SK-N-SH treated with all-trans-retinoic acid at 6 μM for 48 hours (cell line): ENCODE measurements around the gene HSD17B14.

Experiments used
- ARNTL ChIP-seq: fragments of 450-650 bp; formaldehyde crosslinking; IDR thresholded peaks from 2 replicates; pipeline ENCODE4 v1.5.0; 2020; ENCODE audit warnings: low read depth, mild to moderate bottlenecking, moderate library complexity, borderline replicate concordance
- ZFP30 ChIP-seq: fragments of 450-650 bp; formaldehyde crosslinking; IDR thresholded peaks from 2 replicates; pipeline ENCODE4 v1.5.0; 2022; ENCODE audit warnings: mild to moderate bottlenecking, moderate library complexity
- TF ChIP-seq, protein P1 (sequence below): fragments of 250-450 bp; sonication (Bioruptor Pico); IDR thresholded peaks from 2 replicates; pipeline ENCODE4 v1.8.0; 2021; ENCODE audit warnings: low read depth, mild to moderate bottlenecking, moderate library complexity, borderline replicate concordance
- TF ChIP-seq, protein P2 (sequence below): fragments of 250-450 bp; sonication (Bioruptor Pico); IDR thresholded peaks from 2 replicates; pipeline ENCODE4 v1.8.0; 2020; ENCODE audit warnings: mild to moderate bottlenecking, moderate library complexity, borderline replicate concordance

DNA sequence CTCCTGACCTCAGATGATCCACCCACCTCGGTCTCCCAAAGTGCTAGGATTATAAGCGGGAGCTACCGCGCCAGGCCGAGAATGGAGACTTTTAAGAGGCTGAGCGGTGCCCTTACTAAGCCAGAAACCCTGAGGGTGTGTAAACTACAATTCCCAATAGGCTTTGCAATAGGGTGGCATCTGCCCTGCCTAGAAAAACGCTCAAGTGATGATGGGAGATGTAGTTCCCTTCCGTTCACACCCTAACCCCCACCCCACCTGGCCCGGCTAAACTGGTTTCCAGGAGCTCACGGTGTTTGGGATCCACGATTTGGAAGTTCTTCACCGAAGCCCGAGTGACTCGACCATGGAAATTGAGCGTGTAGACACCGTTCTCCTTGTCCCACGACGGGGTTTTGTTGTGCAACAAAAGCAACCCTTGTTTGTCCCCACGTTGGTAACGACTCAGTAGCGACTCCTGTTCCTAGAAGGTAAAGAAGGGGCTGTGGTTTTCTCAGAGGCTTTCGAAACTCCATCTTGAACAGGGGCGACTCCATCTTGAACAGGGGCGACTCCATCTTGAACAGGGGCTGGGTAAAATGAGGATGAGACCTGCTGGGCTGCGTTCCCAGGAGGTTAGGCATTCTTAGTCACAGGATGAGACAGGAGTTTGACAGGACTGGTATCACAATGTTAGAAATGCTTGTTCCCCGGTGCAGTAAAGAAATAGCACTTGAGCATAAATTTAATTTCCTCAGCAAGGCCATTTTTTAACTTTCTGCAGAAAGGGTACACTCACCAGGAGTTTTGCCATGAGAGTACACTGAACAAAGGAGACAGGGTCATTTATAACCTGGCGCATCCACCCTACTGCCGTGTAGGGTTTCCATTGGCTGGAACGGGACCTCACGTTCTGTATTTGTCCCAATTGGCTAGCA, 45.7 kb upstream of the HSD17B14 start:
- TF ChIP-seq ARNTL (CRISPR knock-in tag) = no peak
- TF ChIP-seq, protein P1, sequence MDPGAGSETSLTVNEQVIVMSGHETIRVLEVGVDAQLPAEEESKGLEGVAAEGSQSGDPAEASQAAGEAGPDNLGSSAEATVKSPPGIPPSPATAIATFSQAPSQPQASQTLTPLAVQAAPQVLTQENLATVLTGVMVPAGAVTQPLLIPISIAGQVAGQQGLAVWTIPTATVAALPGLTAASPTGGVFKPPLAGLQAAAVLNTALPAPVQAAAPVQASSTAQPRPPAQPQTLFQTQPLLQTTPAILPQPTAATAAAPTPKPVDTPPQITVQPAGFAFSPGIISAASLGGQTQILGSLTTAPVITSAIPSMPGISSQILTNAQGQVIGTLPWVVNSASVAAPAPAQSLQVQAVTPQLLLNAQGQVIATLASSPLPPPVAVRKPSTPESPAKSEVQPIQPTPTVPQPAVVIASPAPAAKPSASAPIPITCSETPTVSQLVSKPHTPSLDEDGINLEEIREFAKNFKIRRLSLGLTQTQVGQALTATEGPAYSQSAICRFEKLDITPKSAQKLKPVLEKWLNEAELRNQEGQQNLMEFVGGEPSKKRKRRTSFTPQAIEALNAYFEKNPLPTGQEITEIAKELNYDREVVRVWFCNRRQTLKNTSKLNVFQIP (CRISPR knock-in tag) = no peak
- TF ChIP-seq, protein P2, sequence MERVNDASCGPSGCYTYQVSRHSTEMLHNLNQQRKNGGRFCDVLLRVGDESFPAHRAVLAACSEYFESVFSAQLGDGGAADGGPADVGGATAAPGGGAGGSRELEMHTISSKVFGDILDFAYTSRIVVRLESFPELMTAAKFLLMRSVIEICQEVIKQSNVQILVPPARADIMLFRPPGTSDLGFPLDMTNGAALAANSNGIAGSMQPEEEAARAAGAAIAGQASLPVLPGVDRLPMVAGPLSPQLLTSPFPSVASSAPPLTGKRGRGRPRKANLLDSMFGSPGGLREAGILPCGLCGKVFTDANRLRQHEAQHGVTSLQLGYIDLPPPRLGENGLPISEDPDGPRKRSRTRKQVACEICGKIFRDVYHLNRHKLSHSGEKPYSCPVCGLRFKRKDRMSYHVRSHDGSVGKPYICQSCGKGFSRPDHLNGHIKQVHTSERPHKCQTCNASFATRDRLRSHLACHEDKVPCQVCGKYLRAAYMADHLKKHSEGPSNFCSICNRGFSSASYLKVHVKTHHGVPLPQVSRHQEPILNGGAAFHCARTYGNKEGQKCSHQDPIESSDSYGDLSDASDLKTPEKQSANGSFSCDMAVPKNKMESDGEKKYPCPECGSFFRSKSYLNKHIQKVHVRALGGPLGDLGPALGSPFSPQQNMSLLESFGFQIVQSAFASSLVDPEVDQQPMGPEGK = no peak
- TF ChIP-seq ZFP30 (CRISPR knock-in tag) = no peak
